IMR-90 (cell line): Measurements from ENCODE around the gene OXNAD1.

ENCODE experiments used
- CEBPB ChIP-seq: IDR thresholded peaks from 2 replicates; pipeline ENCODE4 v1.6.1; 2012; ENCODE audit warnings: low read depth, low read length, improper control_type of control experiment
- FOS ChIP-seq: fragments of 150-350 bp; IDR thresholded peaks from 2 replicates; pipeline ENCODE4 v1.6.1; 2016; ENCODE audit warnings: low read depth, low read length
- MAFK ChIP-seq: IDR thresholded peaks from 2 replicates; pipeline ENCODE4 v1.6.1; 2012; ENCODE audit warnings: low read depth, low read length, improper control_type of control experiment
- MXI1 ChIP-seq: IDR thresholded peaks from 2 replicates; pipeline ENCODE4 v1.6.1; 2012; ENCODE audit warnings: low read depth, mild to moderate bottlenecking, low read length, moderate library complexity, borderline replicate concordance
- POLR2A ChIP-seq: IDR thresholded peaks from 2 replicates; pipeline ENCODE4 v1.6.1; 2012; ENCODE audit warnings: mild to moderate bottlenecking, low read depth, low read length
- RAD21 ChIP-seq: IDR thresholded peaks from 2 replicates; pipeline ENCODE4 v1.6.1; 2012; ENCODE audit warnings: low read length, improper control_type of control experiment
- TF ChIP-seq, protein P1 (sequence below): conservative IDR thresholded peaks from 2 replicates; pipeline ENCODE4 v1.5.1; 2012; ENCODE audit warnings: mild to moderate bottlenecking, low read depth, low read length, improper control_type of control experiment
- TF ChIP-seq, protein P2 (sequence below): fragments of 150-350 bp; IDR thresholded peaks from 2 replicates; pipeline ENCODE4 v1.6.1; 2016; ENCODE audit warnings: low read depth, mild to moderate bottlenecking, low read length, moderate library complexity, borderline replicate concordance

DNA sequence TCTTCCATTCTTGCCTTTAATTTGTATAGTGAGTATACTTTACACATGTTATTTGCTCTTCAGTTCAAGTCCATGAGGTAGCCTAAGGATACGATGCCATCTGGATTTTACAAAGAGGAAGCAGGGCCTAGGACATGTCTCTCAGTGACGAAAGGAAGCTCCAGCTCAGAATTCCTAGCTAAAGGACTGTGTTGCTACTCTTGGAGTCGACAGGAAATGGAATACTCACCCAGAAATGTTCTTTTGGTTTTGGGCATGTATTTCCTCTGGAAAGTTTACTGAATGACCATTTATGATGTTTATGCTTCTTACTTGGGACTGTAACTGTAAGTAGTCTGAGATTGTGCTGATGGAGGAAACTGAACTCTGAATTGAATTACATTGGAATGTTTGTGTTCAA, 12.5 kb downstream of the OXNAD1 start:
- TF ChIP-seq MAFK (no peak), RAD21 (no peak), CEBPB (no peak), POLR2A (no peak), FOS (no peak), MXI1 (no peak)
- TF ChIP-seq, protein P1, sequence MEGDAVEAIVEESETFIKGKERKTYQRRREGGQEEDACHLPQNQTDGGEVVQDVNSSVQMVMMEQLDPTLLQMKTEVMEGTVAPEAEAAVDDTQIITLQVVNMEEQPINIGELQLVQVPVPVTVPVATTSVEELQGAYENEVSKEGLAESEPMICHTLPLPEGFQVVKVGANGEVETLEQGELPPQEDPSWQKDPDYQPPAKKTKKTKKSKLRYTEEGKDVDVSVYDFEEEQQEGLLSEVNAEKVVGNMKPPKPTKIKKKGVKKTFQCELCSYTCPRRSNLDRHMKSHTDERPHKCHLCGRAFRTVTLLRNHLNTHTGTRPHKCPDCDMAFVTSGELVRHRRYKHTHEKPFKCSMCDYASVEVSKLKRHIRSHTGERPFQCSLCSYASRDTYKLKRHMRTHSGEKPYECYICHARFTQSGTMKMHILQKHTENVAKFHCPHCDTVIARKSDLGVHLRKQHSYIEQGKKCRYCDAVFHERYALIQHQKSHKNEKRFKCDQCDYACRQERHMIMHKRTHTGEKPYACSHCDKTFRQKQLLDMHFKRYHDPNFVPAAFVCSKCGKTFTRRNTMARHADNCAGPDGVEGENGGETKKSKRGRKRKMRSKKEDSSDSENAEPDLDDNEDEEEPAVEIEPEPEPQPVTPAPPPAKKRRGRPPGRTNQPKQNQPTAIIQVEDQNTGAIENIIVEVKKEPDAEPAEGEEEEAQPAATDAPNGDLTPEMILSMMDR: no peak
- TF ChIP-seq, protein P2, sequence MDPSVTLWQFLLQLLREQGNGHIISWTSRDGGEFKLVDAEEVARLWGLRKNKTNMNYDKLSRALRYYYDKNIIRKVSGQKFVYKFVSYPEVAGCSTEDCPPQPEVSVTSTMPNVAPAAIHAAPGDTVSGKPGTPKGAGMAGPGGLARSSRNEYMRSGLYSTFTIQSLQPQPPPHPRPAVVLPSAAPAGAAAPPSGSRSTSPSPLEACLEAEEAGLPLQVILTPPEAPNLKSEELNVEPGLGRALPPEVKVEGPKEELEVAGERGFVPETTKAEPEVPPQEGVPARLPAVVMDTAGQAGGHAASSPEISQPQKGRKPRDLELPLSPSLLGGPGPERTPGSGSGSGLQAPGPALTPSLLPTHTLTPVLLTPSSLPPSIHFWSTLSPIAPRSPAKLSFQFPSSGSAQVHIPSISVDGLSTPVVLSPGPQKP: no peak
